SW 1271 (cell line): Measurements from ENCODE around the gene FHIT.

Source experiments
- DNase-seq, 2 experiments: peaks; one replicate each; lab custom pipeline; 2025; lab: John Stamatoyannopoulos, UW

Gene FHIT

GRCh38 chr3:59717679-59718205 lies 1533.5 kb downstream of the FHIT start:
- DNase-seq, result no peak

GRCh38 chr3:59714066-59714465 lies 1537.2 kb downstream of the FHIT start:
- no peak for DNase-seq

DNA sequence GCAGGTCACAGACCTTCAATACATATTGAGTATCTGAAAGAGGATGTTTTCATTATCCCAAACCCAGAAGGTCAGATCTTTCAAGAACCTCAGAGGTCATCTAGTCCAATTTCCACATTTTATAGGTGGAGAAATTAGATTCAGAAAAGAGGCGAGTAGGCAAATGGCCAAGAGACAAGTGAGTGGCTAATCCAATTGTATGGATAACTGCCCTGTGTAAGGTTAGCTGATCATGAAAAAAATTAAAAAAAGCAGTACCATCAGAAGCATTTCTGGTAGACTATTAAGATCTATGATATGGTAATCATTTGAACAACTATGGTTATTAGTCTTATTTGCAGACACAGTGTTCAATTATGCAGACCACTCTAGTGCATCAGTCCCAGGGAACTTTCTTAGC lies 1540.7 kb downstream of the FHIT start:
- no peak for DNase-seq

GRCh38 chr3:59709702-59710553 lies 1541.3 kb downstream of the FHIT start:
- no peak for DNase-seq

DNA sequence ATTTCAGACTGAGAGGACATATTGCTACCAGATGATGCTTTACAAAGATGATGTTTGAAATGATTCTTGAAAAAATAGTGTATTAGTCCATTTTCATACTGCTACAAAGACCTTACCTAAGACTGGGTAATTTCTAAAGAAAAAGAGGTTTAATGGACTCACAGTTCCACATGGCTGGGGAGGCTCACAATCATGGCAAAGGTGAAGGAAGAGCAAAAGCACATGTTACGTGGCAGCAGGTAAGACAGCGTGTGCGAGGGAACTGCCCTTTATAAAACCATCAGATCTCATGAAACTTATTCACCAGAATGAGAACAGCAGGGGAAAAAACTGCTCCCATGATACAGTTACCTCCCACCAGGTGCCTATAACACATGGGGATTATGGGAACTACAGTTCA lies 1543.0 kb downstream of the FHIT start:
- no peak for DNase-seq

DNA sequence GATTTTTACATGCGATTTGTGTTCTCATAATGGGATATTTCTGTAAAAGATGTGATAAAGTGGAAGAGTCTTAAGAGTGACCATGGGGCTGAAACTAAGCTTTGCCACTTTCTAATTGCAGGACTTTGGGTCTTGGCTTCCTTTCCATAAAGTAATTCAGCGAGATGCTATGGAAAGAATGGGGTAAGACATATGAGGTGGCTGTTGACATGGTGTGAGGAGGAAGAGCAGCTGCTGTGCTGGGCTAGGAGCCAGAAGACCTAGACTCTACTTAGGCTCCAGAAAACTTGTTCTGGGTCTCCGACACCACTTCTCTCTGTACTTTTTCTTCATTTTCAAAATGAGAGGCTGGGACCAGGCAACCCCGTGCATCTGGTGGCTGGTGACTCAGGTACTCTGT lies 1547.0 kb downstream of the FHIT start:
- DNase-seq, result no peak

DNA sequence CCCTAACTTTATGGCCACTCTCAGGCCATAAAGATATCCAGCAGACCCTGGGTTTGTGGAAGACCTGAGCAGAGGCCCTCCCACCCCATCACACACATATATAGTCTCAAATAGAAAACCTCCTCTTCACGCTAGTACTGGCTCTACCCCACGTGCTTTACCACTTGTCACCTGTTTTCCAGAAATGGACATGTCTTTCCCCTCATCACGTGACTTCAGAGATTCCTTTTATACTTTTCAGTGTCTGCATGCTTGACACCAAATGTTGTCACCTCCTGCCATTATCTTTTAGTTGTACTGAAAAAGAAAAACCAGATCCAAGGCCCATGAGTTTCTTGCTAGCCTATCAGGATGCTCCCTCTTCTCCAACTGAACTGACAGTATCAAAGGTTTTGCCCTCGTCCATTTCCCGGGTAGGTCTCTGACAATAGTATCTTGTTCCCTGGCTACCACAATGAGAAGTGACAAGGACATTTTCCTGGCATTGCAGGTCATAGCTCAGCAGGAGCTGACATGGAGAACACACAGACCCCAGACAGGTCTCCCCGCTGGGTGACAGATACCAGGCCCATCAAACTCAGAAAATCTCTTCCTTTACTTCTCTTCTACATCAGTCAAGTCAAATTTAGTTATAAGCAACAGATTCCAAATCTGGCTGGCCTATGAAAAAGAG lies 1551.5 kb downstream of the FHIT start:
- DNase-seq, result no peak
